H9 (cell line): Measurements from ENCODE around the gene HHAT. TPM values are rescaled to one million over a fixed set of nuclear protein-coding genes. Genes with fewer than 3 reads are reported as not detected.

Experiments used
- DNase-seq: peaks from one replicate; pipeline ENCODE4 v3.0.0-alpha.2; 2017
- H2AFZ ChIP-seq: one replicate; pipeline ENCODE4 v1.6.1; 2013; ENCODE audit warnings: mild to moderate bottlenecking, low read length, control low read depth, moderate library complexity
- H2AK5ac ChIP-seq: 2 replicates; pipeline ENCODE4 v1.6.1; 2013; ENCODE audit warnings: low read length, control low read depth, mixed read lengths; ENCODE audit not compliant: insufficient read length
- H2BK120ac ChIP-seq: one replicate; pipeline ENCODE4 v1.6.1; 2013; ENCODE audit warnings: low read depth, mild to moderate bottlenecking, low read length, control low read depth, inconsistent platforms; ENCODE audit not compliant: poor library complexity, severe bottlenecking
- H2BK12ac ChIP-seq: 2 replicates; pipeline ENCODE4 v1.6.1; 2013; ENCODE audit warnings: low read length, control low read depth, mixed read lengths, low read depth; ENCODE audit not compliant: insufficient read length
- H2BK15ac ChIP-seq: 2 replicates; pipeline ENCODE4 v1.6.1; 2013; ENCODE audit warnings: low read depth, low read length, control low read depth
- H2BK20ac ChIP-seq: one replicate; pipeline ENCODE4 v1.6.1; 2013; ENCODE audit warnings: low read depth, mild to moderate bottlenecking, low read length, control low read depth, inconsistent platforms; ENCODE audit not compliant: poor library complexity, severe bottlenecking
- H2BK5ac ChIP-seq: 2 replicates; pipeline ENCODE4 v1.6.1; 2013; ENCODE audit warnings: low read length, control low read depth, mixed read lengths; ENCODE audit not compliant: insufficient read length
- H3K14ac ChIP-seq: 2 replicates; pipeline ENCODE4 v1.6.1; 2013; ENCODE audit warnings: low read length, control low read depth; ENCODE audit not compliant: insufficient read depth
- H3K18ac ChIP-seq: 2 replicates; pipeline ENCODE4 v1.6.1; 2013; ENCODE audit warnings: low read depth, mild to moderate bottlenecking, mixed read lengths, low read length, control low read depth; ENCODE audit not compliant: insufficient read length
- H3K23ac ChIP-seq: 2 replicates; pipeline ENCODE4 v1.6.1; 2013; ENCODE audit warnings: low read length, control low read depth, mixed read lengths, low read depth; ENCODE audit not compliant: insufficient read length
- H3K23me2 ChIP-seq: 2 replicates; pipeline ENCODE4 v1.6.1; 2013; ENCODE audit warnings: low read depth, mild to moderate bottlenecking, mixed read lengths, low read length, control low read depth; ENCODE audit not compliant: insufficient read length, poor library complexity, severe bottlenecking
- H3K27ac ChIP-seq: 2 replicates; pipeline ENCODE4 v1.5.1; 2013; ENCODE audit warnings: low read length, control low read depth, mixed read lengths, low read depth; ENCODE audit not compliant: insufficient read length
- H3K27me3 ChIP-seq: 2 replicates; pipeline ENCODE4 v1.6.1; 2013; ENCODE audit warnings: low read length, control low read depth, inconsistent platforms; ENCODE audit not compliant: insufficient read depth
- H3K4ac ChIP-seq: 2 replicates; pipeline ENCODE4 v1.6.1; 2013; ENCODE audit warnings: low read depth, mild to moderate bottlenecking, control low read depth, inconsistent platforms, low read length, moderate library complexity
- H3K4me1 ChIP-seq: 2 replicates; pipeline ENCODE4 v1.6.1; 2013; ENCODE audit warnings: low read length, control low read depth, inconsistent platforms; ENCODE audit not compliant: insufficient read depth
- H3K4me2 ChIP-seq: 2 replicates; pipeline ENCODE4 v1.6.1; 2013; ENCODE audit warnings: low read length, control low read depth, mixed read lengths; ENCODE audit not compliant: insufficient read length, insufficient read depth
- H3K56ac ChIP-seq: 2 replicates; pipeline ENCODE4 v1.6.1; 2013; ENCODE audit warnings: low read depth, mild to moderate bottlenecking, mixed read lengths, low read length, control low read depth; ENCODE audit not compliant: insufficient read length
- H3K79me1 ChIP-seq: 2 replicates; pipeline ENCODE4 v1.6.1; 2013; ENCODE audit warnings: low read depth, mild to moderate bottlenecking, moderate library complexity, low read length, control low read depth, inconsistent platforms; ENCODE audit not compliant: insufficient read depth, poor library complexity, severe bottlenecking
- H3K79me2 ChIP-seq: 2 replicates; pipeline ENCODE4 v1.6.1; 2013; ENCODE audit warnings: low read length, control low read depth, inconsistent platforms; ENCODE audit not compliant: insufficient read depth
- H3K9ac ChIP-seq: 2 replicates; pipeline ENCODE4 v1.6.1; 2013; ENCODE audit warnings: low read length, control low read depth, mixed read lengths; ENCODE audit not compliant: insufficient read length; ENCODE audit errors: extremely low read depth
- H3K9me3 ChIP-seq: one replicate; pipeline ENCODE4 v1.6.1; 2013; ENCODE audit warnings: low read depth, low read length, inconsistent platforms; ENCODE audit not compliant: control insufficient read depth
- H3T11ph ChIP-seq: one replicate; pipeline ENCODE4 v1.6.1; 2013; ENCODE audit warnings: mild to moderate bottlenecking, low read length, control low read depth, inconsistent platforms
- H4K20me1 ChIP-seq: one replicate; pipeline ENCODE4 v1.6.1; 2013; ENCODE audit not compliant: control insufficient read depth, insufficient read length, insufficient read depth
- H4K5ac ChIP-seq: 2 replicates; pipeline ENCODE4 v1.6.1; 2013; ENCODE audit warnings: low read depth, mild to moderate bottlenecking, mixed read lengths, low read length, control low read depth; ENCODE audit not compliant: insufficient read length
- H4K8ac ChIP-seq: replicated peaks from 2 replicates; pipeline ENCODE4 v1.6.1; 2013; ENCODE audit warnings: low read length, control low read depth, mixed read lengths, low read depth; ENCODE audit not compliant: insufficient read length
- H4K91ac ChIP-seq: 2 replicates; pipeline ENCODE4 v1.6.1; 2013; ENCODE audit warnings: low read depth, mild to moderate bottlenecking, moderate library complexity, mixed read lengths, low read length, control low read depth; ENCODE audit not compliant: insufficient read length
- H3K27ac Mint-ChIP-seq, 3 experiments: 2 replicates in 2 of 3; 3 replicates in 1 of 3; pipeline ENCODE4 v1.8.0; 2020 to 2021; ENCODE audit warnings: mixed read lengths in 3 of 3, mild to moderate bottlenecking in 1 of 3, moderate library complexity in 1 of 3
- H3K27me3 Mint-ChIP-seq: 2 replicates; pipeline ENCODE4 v1.8.0; 2021; ENCODE audit warnings: low read depth, mild to moderate bottlenecking, moderate library complexity, mixed read lengths
- H3K36me3 Mint-ChIP-seq, 3 experiments: 2 replicates in 2 of 3; 3 replicates in 1 of 3; pipeline ENCODE4 v1.8.0; 2020 to 2021; ENCODE audit warnings: low read depth in 3 of 3, mixed read lengths in 3 of 3; ENCODE audit not compliant: insufficient read depth in 1 of 3
- H3K4me1 Mint-ChIP-seq, 2 experiments: 2 replicates each; pipeline ENCODE4 v1.8.0; 2020; ENCODE audit warnings: mixed read lengths in 2 of 2
- H3K4me3 Mint-ChIP-seq, 2 experiments: 2 replicates in 1 of 2; 3 replicates in 1 of 2; pipeline ENCODE4 v1.8.0; 2020 to 2021; ENCODE audit warnings: mild to moderate bottlenecking in 2 of 2, mixed read lengths in 2 of 2, moderate library complexity in 1 of 2
- H3K9me3 Mint-ChIP-seq, 2 experiments: 2 replicates in 1 of 2; 3 replicates in 1 of 2; pipeline ENCODE4 v1.8.0; 2020; ENCODE audit warnings: mild to moderate bottlenecking in 2 of 2, mixed read lengths in 2 of 2, moderate library complexity in 1 of 2
- CTCF ChIP-seq: fragments of 200-600 bp; sonication (generic); conservative IDR thresholded peaks from 3 replicates; pipeline ENCODE4 v1.8.0; 2021; ENCODE audit warnings: antibody characterized with exemption, mild to moderate bottlenecking
- WGBS: extraction: QIAGEN DNeasy Blood & Tissue Kit; methylation state at CpG from one replicate; pipeline ENCODE4 v1.1.7; 2013; ENCODE audit warnings: missing lambda C conversion rate, low lambda C conversion rate, mixed read lengths; ENCODE audit not compliant: insufficient read length; ENCODE audit errors: extremely low coverage; 5-methylcytosine and 5-hydroxymethylcytosine counted together
- total RNA-seq: library from RNA; stranded (reverse); gene quantifications from 2 replicates; pipeline ENCODE4 v1.2.1, GENCODE V29; 2021

The HHAT gene
- total RNA-seq, 1 experiment from 2014 or later: 0.48 TPM

GRCh38 chr1:210321552-210321951, 7.2 kb upstream of the HHAT start:
- H3K4me3 Mint-ChIP-seq: no peak overlapping the region
- H3K27me3 ChIP-seq: no peaks in the 10 kb centered on the region; the same call in 1 of the 2 replicates
- H4K8ac ChIP-seq: no peak overlapping the region
- no peak for TF ChIP-seq CTCF
- no peak overlapping the region for H3K23ac ChIP-seq
- no peak overlapping the region for H3K56ac ChIP-seq
- H2AFZ ChIP-seq: no peak overlapping the region
- H3K27me3 Mint-ChIP-seq: peaks cover 35% of the 10 kb centered on the region
- no peak overlapping the region for H3K18ac ChIP-seq
- no peaks in the 10 kb centered on the region for H3K4me1 ChIP-seq
- no peak overlapping the region for H3K4me2 ChIP-seq
- H3K27ac Mint-ChIP-seq: no peak overlapping the region
- H3T11ph ChIP-seq: no peak overlapping the region
- WGBS: no CpG with 5 or more reads among the region's 8 CpGs
- no peaks in the 10 kb centered on the region for H3K36me3 Mint-ChIP-seq
- no peaks in the 10 kb centered on the region for H3K79me2 ChIP-seq
- no peak overlapping the region for H2BK20ac ChIP-seq
- no peak overlapping the region for H2BK120ac ChIP-seq
- H4K20me1 ChIP-seq: no peaks in the 10 kb centered on the region
- no peaks in the 10 kb centered on the region for H3K9me3 ChIP-seq
- H4K91ac ChIP-seq: no peak overlapping the region
- H3K9ac ChIP-seq: no peak overlapping the region
- H2BK5ac ChIP-seq: no peak overlapping the region
- H3K4me1 Mint-ChIP-seq: peaks cover 2 to 9% of the 10 kb centered on the region in 2 experiments; a peak in 3 of 4 replicates
- no peak overlapping the region for H2BK15ac ChIP-seq
- no peaks in the 10 kb centered on the region for H3K23me2 ChIP-seq
- H3K4ac ChIP-seq: no peak overlapping the region
- no peak overlapping the region for H2BK12ac ChIP-seq
- H2AK5ac ChIP-seq: no peak overlapping the region
- H4K5ac ChIP-seq: no peak overlapping the region
- H3K14ac ChIP-seq: no peak overlapping the region
- no peaks in the 10 kb centered on the region for H3K79me1 ChIP-seq
- no peak for DNase-seq
- H3K9me3 Mint-ChIP-seq: peaks cover 8% of the 10 kb centered on the region in 2 experiments
- H3K27ac ChIP-seq: no peak overlapping the region
